ENCODE results near the gene FRMPD2. TPM values are rescaled to one million over a fixed set of nuclear protein-coding genes. Genes with fewer than 3 reads are reported as not detected.

The FRMPD2 gene
- total and polyA plus RNA-seq, 8 donors, result 0.06 to 3.2 (median 2.1) TPM

DNA sequence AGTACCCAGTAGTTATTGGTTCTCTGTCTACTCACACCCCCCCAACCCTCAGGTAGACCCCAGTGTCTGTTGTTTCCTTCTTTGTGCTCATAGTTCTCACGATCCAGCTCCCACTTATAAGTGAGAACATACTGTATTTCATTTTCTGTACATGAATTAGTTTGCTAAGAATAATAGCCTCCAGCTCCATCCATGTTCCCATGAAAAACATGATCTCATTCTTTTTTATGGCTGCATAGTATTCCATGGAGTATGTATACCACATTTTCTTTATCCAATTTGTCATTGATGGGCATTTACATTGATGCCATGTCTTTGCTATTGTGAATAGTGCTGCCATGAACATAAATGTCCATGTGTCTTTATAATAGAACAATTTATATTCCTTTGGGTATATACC, 2.6 kb upstream of the FRMPD2 start:
- TF ChIP-seq, protein P1, sequence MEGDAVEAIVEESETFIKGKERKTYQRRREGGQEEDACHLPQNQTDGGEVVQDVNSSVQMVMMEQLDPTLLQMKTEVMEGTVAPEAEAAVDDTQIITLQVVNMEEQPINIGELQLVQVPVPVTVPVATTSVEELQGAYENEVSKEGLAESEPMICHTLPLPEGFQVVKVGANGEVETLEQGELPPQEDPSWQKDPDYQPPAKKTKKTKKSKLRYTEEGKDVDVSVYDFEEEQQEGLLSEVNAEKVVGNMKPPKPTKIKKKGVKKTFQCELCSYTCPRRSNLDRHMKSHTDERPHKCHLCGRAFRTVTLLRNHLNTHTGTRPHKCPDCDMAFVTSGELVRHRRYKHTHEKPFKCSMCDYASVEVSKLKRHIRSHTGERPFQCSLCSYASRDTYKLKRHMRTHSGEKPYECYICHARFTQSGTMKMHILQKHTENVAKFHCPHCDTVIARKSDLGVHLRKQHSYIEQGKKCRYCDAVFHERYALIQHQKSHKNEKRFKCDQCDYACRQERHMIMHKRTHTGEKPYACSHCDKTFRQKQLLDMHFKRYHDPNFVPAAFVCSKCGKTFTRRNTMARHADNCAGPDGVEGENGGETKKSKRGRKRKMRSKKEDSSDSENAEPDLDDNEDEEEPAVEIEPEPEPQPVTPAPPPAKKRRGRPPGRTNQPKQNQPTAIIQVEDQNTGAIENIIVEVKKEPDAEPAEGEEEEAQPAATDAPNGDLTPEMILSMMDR (IDR thresholded peaks at IDR 0.05), result no peak
- Histone ChIP-seq H3K4me1 (no peaks in the 10 kb centered on the region), H3K27me3 (no peaks in the 10 kb centered on the region), H3K4me3 (no peak overlapping the region), H3K9me3 (no peaks in the 10 kb centered on the region), H3K36me3 (no peaks in the 10 kb centered on the region), H3K27ac (no peak overlapping the region)
- ATAC-seq, result no peak
- no peak for DNase-seq
- intact Hi-C loops (cut with DNase I), result no loop called here

DNA sequence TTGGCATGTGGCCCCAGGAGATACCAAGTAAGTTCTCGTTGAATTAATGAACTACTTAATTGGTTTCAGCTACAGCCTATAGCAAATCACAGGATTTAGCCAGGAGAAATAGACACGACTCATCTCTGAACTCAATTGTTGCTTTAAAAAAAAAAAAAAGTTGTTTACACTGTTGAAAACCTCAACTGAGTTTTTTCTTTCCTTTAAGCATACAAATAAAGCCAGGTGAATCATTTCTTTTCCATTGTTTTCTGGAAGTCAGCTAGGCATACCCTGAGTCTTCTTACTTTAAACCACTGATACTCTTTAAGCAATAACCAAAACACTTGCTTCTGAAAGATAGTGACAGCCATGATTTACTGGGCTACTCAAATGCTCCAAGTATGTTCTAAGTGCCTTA, 755 bp downstream of the FRMPD2 start:
- TF ChIP-seq, protein P1 (IDR thresholded peaks at IDR 0.05), result no peak
- Histone ChIP-seq H3K27me3 (peaks cover 0 to 7% of the 10 kb centered on the region in 2 donors), H3K4me3 (no peak overlapping the region), H3K4me1 (no peaks in the 10 kb centered on the region), H3K9me3 (no peaks in the 10 kb centered on the region), H3K27ac (no peak overlapping the region), H3K36me3 (no peaks in the 10 kb centered on the region)
- DNase-seq (no peak), ATAC-seq (no peak)
- intact Hi-C loops (cut with DNase I), result no loop called here

DNA sequence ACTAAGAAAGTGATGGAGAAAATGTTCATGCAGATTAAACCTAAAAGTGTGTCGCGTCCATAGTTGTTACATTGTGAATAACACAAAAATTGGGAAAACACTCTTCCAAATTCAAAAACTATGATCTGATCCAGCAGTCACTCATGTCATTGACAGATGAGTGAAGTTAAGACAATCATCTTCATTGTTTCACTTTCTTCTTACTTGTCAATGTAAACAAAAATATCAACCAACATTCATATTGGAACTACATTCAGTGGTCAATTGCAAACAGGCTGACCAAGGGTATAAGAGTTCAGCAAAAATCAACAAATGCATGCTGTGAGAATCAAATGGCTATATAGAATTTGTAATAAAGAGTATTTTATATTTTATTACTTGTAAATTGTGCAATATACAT, 1.8 kb downstream of the FRMPD2 start:
- H3K27me3 ChIP-seq, result peaks cover 0 to 7% of the 10 kb centered on the region in 2 donors
- H3K4me1 ChIP-seq, result no peaks in the 10 kb centered on the region
- intact Hi-C loops (cut with DNase I), result no loop called here
- DNase-seq (no peak), ATAC-seq (no peak)
- TF ChIP-seq, protein P1 (IDR thresholded peaks at IDR 0.05), result no peak
- no peaks in the 10 kb centered on the region for H3K9me3 ChIP-seq
- H3K4me3 ChIP-seq, result no peak overlapping the region
- no peaks in the 10 kb centered on the region for H3K36me3 ChIP-seq
- no peak overlapping the region for H3K27ac ChIP-seq

DNA sequence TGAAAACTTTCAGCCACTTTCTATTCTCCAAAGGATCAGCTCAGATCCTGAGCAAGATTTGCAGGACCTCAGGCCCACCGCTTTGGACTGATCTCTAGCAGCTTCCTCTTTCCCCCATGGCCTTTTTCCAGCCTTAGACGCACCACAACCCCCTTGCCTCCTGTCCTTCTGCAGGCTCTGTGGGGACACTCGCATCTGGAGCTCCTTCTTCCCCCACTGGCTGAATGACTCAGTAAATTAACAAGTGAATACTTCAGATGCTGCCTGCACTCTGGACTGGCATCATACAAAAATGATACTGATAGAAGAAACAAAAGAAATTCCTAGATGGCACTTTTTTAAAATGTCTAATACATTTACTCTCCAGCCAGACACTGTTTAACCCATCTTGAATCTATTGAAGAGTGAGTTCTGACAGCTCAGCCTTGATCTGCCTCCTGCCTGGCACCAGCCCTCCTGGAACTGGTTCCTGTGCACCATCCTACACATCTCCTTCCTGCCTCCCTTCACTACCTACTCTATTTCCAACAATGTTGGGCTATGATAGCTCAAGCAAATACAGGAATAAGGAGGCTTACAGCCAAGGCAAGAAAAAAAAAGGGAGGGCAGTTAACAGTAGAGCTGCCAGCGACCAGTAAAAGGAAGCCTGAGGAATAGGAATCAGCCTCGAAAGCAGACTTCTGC, 3.3 kb downstream of the FRMPD2 start:
- DNase-seq, result no peak

DNA sequence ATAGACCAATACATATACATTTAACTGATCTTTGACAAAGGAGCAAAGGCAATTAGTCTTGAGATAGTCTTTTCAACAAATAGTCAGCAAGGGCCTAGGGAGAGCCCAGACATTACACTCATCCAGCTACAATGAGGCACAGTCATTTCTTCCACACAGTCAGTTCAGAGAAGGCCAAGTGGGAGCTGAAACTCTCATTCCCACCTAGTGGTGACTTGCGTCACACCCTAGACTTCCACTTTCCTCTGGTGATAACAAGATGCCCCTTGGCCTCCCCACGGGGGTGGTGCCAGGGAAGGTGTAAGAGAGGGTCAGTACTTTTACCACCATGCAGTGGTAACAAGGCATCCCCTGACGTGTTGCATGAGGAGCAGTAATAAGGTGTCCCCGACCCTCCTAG, 8.0 kb downstream of the FRMPD2 start:
- Histone ChIP-seq H3K27me3 (peaks cover 0 to 6% of the 10 kb centered on the region in 2 donors), H3K4me3 (no peak overlapping the region), H3K27ac (no peak overlapping the region), H3K36me3 (no peaks in the 10 kb centered on the region), H3K9me3 (no peaks in the 10 kb centered on the region), H3K4me1 (no peaks in the 10 kb centered on the region)
- intact Hi-C loops (cut with DNase I), result no loop called here
- TF ChIP-seq, protein P1 (IDR thresholded peaks at IDR 0.05), result no peak
- no peak for ATAC-seq
- DNase-seq, result no peak

More for the DNA sequence above, 3.3 kb downstream of the FRMPD2 start:
- no peaks in the 10 kb centered on the region for H3K9me3 ChIP-seq
- no peak for ATAC-seq
- H3K36me3 ChIP-seq, result no peaks in the 10 kb centered on the region
- TF ChIP-seq, protein P1 (IDR thresholded peaks at IDR 0.05), result no peak
- no peak overlapping the region for H3K4me3 ChIP-seq
- H3K4me1 ChIP-seq, result no peaks in the 10 kb centered on the region
- peaks cover 0 to 7% of the 10 kb centered on the region in 2 donors for H3K27me3 ChIP-seq
- H3K27ac ChIP-seq, result no peak overlapping the region
- intact Hi-C loops (cut with DNase I), result no loop called here

Measured in left lung (tissue), 10 donors.